ENCODE results near the gene BICD2. TPM values are rescaled to one million over a fixed set of nuclear protein-coding genes. Genes with fewer than 3 reads are reported as not detected.

BICD2 gene
- total RNA-seq, 1 donor from 2014 or later, result 37.3 TPM

GRCh38 chr9:92717201-92718085 is 47.2 kb downstream of the BICD2 start:
- intact Hi-C loops (cut with micrococcal nuclease), result loop anchor here (5.0 kb wide), 1 partner anchor 75 kb away; no protein-coding TSS in a partner anchor
- TF ChIP-seq CTCF (IDR thresholded peaks at IDR 0.05; ENCODE audit: borderline replicate concordance), result no peak
- Histone ChIP-seq H3K27ac (replicated peaks) (no peak overlapping the region), H3K4me3 (no peak overlapping the region), H3K27me3 (ENCODE audit: low read depth) (no peaks in the 10 kb centered on the region), H3K4me1 (peaks cover 25% of the 10 kb centered on the region), H3K9me3 (replicated peaks) (no peaks in the 10 kb centered on the region), H3K36me3 (peaks cover 85% of the 10 kb centered on the region)
- no peak for DNase-seq

- DNase-seq, result peak; percentile 66
- Histone ChIP-seq H3K27ac (replicated peaks) (peak overlapping the region; percentile 80), H3K9me3 (replicated peaks) (no peaks in the 10 kb centered on the region), H3K4me3 (no peak overlapping the region), H3K27me3 (ENCODE audit: low read depth) (no peaks in the 10 kb centered on the region), H3K4me1 (peaks cover 33% of the 10 kb centered on the region), H3K36me3 (peaks cover 82% of the 10 kb centered on the region)
- intact Hi-C loops (cut with micrococcal nuclease), result loop anchor here (5.0 kb wide), 1 partner anchor 76 kb away; no protein-coding TSS in a partner anchor
- peak; percentile 95 for TF ChIP-seq CTCF (IDR thresholded peaks at IDR 0.05; ENCODE audit: borderline replicate concordance)
Observed at GRCh38 chr9:92716557-92716956, 48.1 kb downstream of the BICD2 start.

DNA sequence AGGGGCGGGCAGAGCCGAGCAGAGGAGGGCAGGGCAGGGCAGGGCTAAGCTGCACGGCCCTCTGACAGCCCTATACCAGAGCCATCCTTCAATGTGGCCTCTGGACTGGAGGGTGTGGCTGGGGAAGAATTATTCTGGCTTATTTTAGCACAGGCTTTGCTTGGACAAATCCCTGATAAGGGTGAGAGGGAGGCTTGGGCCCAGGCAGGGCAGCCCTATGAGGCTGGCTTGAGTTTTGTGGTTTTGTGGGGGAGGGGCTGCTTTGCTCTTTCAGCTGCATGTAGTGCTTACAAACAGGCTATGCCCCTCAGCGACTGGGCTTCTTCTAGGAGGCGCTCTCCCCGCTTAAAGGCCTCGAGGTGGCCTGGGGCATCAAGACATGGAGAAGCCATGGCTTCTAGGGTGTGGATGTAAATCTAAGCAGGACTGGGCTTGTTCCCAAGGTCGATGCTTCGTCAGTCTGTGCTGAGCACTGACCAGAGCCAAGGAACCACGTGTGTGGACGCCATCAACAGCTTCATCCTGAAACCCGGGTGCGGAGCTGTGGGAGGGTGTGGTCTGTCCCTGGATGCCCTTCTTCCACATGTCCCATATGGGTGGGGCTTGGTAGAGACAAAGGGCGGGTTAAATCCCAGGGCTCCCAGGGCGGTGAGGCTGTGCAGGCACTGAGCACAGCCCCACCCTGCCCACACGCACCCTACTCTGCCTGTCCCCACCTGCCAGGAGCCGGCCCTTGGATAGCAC is 49.0 kb downstream of the BICD2 start:
- peak overlapping the region; percentile 80 for H3K27ac ChIP-seq (replicated peaks)
- intact Hi-C loops (cut with micrococcal nuclease), result loop anchor here (5.0 kb wide), 1 partner anchor 77 kb away; no protein-coding TSS in a partner anchor
- no peak for TF ChIP-seq CTCF (IDR thresholded peaks at IDR 0.05; ENCODE audit: borderline replicate concordance)
- peaks cover 82% of the 10 kb centered on the region for H3K36me3 ChIP-seq
- H3K27me3 ChIP-seq (ENCODE audit: low read depth), result no peaks in the 10 kb centered on the region
- peak; percentile 66 for DNase-seq
- no peaks in the 10 kb centered on the region for H3K9me3 ChIP-seq (replicated peaks)
- H3K4me1 ChIP-seq, result peaks cover 37% of the 10 kb centered on the region
- H3K4me3 ChIP-seq, result peak overlapping the region; percentile 7

DNA sequence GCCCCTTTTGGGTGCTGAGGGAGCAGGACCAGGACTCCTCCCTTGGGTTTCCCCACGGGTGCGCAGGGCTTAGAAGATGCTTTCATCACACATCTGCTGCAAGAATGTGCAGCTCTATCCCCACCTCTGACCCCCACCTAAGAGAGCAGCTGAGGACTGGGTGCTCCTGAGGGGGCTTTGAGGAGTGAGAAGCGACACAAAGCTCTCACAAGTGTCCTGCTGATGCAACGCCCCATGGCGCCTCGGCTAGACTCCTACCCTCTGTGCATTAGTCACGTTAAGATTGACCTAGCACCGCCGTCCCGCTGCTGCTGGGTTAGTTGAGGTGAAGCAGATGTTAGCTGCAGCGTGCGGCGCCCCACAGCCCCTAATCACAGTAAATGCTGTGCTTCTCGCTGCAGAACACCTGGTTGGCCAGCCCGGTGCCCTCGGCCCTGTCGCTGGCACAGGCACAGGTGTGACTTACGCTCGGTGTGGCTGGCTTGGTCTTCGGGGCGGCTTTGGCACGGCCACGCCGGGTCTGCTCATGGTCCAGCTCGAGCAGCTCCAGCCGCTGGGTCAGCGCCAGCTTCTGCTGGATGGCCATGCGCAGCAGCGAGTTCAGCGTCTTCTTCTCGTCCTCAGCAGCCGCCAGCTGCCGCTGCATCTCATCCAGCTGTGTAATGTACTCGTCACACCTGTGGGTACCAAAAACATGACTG is 49.7 kb downstream of the BICD2 start:
- peak overlapping the region; percentile 80 for H3K27ac ChIP-seq (replicated peaks)

More for the DNA sequence above, 49.7 kb downstream of the BICD2 start:
- peaks cover 37% of the 10 kb centered on the region for H3K4me1 ChIP-seq
- intact Hi-C loops (cut with micrococcal nuclease), result loop anchor here (5.0 kb wide), 1 partner anchor 77 kb away; no protein-coding TSS in a partner anchor
- DNase-seq, result peak; percentile 51
- H3K9me3 ChIP-seq (replicated peaks), result no peaks in the 10 kb centered on the region
- peaks cover 81% of the 10 kb centered on the region for H3K36me3 ChIP-seq
- H3K4me3 ChIP-seq, result peak overlapping the region; percentile 7
- no peaks in the 10 kb centered on the region for H3K27me3 ChIP-seq (ENCODE audit: low read depth)
- no peak for TF ChIP-seq CTCF (IDR thresholded peaks at IDR 0.05; ENCODE audit: borderline replicate concordance)

Measured in left ventricle myocardium inferior (tissue), 1 donor.